GM23248 (cell line): ENCODE measurements around the gene ARL14.

Experiments used
- EZH2 ChIP-seq: fragments of 200-600 bp; sonication (generic); IDR thresholded peaks from 2 replicates; pipeline ENCODE4 v1.6.1; 2018; ENCODE audit warnings: antibody characterized with exemption, mild to moderate bottlenecking; ENCODE audit not compliant: insufficient read depth, poor library complexity, severe bottlenecking
- EZH2phosphoT487 ChIP-seq: fragments of 200-600 bp; sonication (generic); IDR thresholded peaks from 2 replicates; pipeline ENCODE4 v1.6.1; 2018; ENCODE audit warnings: antibody characterized with exemption, moderate library complexity, mild to moderate bottlenecking, low read depth; ENCODE audit not compliant: insufficient read depth

DNA sequence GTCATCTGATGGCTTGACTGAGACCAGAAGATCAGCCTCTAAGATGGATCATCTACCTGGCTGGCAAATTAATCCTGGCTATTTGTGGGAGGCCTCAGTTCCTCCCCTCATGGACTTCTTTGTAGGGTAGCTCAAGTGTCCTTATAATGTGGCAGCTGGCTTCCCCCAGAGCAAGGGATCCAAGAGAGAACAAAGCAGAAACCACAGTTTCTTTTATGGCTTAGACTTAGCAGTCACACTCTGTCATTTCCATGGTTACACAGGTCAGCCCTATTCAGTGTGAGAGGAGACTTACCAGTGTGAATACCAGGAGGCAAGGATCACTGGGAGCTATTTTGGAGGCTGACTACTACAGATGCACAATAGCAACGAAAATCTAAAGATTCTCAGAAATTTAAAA, 15.3 kb upstream of the ARL14 start:
- TF ChIP-seq EZH2phosphoT487 = no peak
- no peak for TF ChIP-seq EZH2
